ENCODE measurements around the gene MRPS33.

DNA sequence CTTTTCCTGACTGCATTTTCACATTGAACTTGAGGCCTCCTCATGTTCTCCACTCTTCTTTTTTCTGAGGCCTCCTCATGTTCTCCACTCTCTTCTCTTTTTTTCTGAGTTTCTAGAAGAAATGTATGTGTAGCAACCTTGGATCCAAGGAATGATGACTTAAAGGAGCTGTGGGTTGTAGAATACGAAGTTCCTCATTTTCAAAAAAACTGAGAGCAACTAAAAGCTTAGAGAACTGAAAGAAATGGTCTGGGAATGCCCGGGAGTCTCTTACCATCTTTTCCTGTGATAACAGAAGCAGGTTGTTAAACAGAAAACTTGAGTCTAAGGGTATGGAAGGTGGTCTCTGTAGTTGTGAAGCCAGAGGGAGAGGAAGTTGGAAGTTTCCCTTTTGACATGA, 32.8 kb downstream of the MRPS33 start:
- no peak for TF ChIP-seq POLR2A (IDR thresholded peaks at IDR 0.05)
- TF ChIP-seq, protein P1, sequence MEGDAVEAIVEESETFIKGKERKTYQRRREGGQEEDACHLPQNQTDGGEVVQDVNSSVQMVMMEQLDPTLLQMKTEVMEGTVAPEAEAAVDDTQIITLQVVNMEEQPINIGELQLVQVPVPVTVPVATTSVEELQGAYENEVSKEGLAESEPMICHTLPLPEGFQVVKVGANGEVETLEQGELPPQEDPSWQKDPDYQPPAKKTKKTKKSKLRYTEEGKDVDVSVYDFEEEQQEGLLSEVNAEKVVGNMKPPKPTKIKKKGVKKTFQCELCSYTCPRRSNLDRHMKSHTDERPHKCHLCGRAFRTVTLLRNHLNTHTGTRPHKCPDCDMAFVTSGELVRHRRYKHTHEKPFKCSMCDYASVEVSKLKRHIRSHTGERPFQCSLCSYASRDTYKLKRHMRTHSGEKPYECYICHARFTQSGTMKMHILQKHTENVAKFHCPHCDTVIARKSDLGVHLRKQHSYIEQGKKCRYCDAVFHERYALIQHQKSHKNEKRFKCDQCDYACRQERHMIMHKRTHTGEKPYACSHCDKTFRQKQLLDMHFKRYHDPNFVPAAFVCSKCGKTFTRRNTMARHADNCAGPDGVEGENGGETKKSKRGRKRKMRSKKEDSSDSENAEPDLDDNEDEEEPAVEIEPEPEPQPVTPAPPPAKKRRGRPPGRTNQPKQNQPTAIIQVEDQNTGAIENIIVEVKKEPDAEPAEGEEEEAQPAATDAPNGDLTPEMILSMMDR (IDR thresholded peaks at IDR 0.05), result no peak
